Measurements from ENCODE around the gene OSBPL1A. TPM values are rescaled to one million over a fixed set of nuclear protein-coding genes. Genes with fewer than 3 reads are reported as not detected.
A peak's percentile ranks its signal among the peaks of the same experiment; 100 is the strongest.

OSBPL1A gene
- total RNA-seq, 1 experiment from 2014 or later, result 34.8 TPM

DNA sequence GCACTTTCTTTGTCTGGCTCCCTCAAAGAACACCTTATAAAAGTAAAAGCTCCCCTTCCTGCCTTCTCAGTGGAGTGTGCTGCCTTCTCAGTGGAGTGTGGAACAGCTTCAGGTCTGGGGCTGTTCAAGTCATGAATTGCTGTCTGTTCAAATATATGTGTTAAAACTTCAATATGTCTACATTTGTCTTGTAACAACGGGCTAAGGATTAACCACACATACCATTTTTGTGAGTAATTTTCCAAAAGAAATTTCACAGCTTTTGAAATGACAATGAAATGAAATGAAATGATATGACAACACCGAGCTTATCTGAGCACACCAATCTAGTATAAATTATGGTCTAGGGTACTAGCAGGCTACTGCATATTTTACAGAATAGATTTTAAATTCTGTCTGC, 215.8 kb downstream of the OSBPL1A start:
- no peak for DNase-seq
- H3K9me3 Mint-ChIP-seq (ENCODE audit: low read depth, unreplicated experiment), result no peaks in the 10 kb centered on the region
- H3K4me1 Mint-ChIP-seq (ENCODE audit: low read depth, unreplicated experiment), result peaks cover 14% of the 10 kb centered on the region
- intact Hi-C loops (cut with micrococcal nuclease; ENCODE audit: unreplicated experiment), result no loop called here
- H3K36me3 Mint-ChIP-seq (ENCODE audit: insufficient read depth, unreplicated experiment), result no peaks in the 10 kb centered on the region
- TF ChIP-seq, protein P1, sequence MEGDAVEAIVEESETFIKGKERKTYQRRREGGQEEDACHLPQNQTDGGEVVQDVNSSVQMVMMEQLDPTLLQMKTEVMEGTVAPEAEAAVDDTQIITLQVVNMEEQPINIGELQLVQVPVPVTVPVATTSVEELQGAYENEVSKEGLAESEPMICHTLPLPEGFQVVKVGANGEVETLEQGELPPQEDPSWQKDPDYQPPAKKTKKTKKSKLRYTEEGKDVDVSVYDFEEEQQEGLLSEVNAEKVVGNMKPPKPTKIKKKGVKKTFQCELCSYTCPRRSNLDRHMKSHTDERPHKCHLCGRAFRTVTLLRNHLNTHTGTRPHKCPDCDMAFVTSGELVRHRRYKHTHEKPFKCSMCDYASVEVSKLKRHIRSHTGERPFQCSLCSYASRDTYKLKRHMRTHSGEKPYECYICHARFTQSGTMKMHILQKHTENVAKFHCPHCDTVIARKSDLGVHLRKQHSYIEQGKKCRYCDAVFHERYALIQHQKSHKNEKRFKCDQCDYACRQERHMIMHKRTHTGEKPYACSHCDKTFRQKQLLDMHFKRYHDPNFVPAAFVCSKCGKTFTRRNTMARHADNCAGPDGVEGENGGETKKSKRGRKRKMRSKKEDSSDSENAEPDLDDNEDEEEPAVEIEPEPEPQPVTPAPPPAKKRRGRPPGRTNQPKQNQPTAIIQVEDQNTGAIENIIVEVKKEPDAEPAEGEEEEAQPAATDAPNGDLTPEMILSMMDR (IDR thresholded peaks at IDR 0.05; ENCODE audit: unreplicated experiment), result no peak
- CTCF ChIA-PET, result no interaction called here
- no peak overlapping the region for H3K4me3 Mint-ChIP-seq (ENCODE audit: low read depth, unreplicated experiment)
- BruUV-seq (replicated peaks), result no TSS peak
- no peak overlapping the region for H3K27ac Mint-ChIP-seq (ENCODE audit: unreplicated experiment)
- no peaks in the 10 kb centered on the region for H3K27me3 Mint-ChIP-seq (ENCODE audit: unreplicated experiment)

DNA sequence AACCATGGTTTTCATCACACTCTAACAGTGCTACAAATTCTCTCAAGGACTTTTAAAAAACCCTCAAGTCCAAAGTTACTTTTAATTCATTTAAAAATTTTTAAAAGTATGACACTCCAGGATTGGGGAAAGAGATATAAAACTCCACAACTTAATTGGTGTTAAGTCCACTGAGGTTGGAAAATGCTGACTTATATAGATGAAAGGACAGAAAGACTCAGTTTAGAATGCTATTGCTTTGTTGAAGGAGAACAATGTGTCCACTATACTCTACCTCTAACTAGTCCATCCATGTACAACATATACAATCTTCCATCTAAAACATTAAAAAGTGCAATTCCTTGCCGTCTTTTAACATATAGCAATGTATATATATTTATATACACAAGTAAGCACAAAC, 217.6 kb downstream of the OSBPL1A start:
- Mint-ChIP-seq H3K27me3 (ENCODE audit: unreplicated experiment) (no peaks in the 10 kb centered on the region), H3K9me3 (ENCODE audit: low read depth, unreplicated experiment) (no peaks in the 10 kb centered on the region), H3K27ac (ENCODE audit: unreplicated experiment) (no peak overlapping the region), H3K4me1 (ENCODE audit: low read depth, unreplicated experiment) (peaks cover 14% of the 10 kb centered on the region), H3K4me3 (ENCODE audit: low read depth, unreplicated experiment) (no peak overlapping the region), H3K36me3 (ENCODE audit: insufficient read depth, unreplicated experiment) (no peaks in the 10 kb centered on the region)
- TF ChIP-seq, protein P1 (IDR thresholded peaks at IDR 0.05; ENCODE audit: unreplicated experiment), result no peak
- intact Hi-C loops (cut with micrococcal nuclease; ENCODE audit: unreplicated experiment), result no loop called here
- CTCF ChIA-PET, result no interaction called here
- DNase-seq, result no peak
- no TSS peak for BruUV-seq (replicated peaks)

DNA sequence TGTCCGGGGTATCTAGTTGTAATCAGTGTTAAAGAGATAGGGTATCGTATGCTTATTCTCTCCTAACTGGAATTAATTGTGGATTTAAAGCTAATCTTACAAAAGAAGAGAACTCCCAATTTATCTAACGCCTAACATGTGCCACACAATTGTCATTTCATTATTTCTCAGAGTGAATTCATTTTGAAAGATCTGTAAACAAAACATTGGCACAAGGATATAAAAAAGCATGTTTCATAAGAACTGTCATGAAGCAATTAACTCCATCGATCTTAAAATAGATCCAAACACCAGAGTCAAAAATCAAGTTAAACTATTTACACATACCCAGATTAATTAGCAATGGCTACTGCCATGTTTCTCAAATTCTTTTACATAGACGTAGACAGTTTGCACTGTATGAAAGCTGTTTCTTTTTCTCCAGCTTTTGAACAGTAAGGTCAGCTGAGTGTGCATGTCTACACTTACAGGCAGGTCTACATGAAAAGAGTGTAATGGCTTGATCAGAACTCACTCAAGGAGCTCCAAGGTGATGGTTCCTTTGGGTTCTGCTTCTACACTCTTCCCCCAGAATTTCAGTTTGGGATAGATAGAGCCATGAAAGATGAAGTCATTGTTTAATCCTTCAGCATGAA, 220.0 kb downstream of the OSBPL1A start:
- no peaks in the 10 kb centered on the region for H3K9me3 Mint-ChIP-seq (ENCODE audit: low read depth, unreplicated experiment)
- no TSS peak for BruUV-seq (replicated peaks)
- intact Hi-C loops (cut with micrococcal nuclease; ENCODE audit: unreplicated experiment), result loop anchor here (5.0 to 10.0 kb wide), 2 partner anchors 40 to 137 kb away; no protein-coding TSS in a partner anchor
- H3K27me3 Mint-ChIP-seq (ENCODE audit: unreplicated experiment), result no peaks in the 10 kb centered on the region
- H3K4me1 Mint-ChIP-seq (ENCODE audit: low read depth, unreplicated experiment), result peaks cover 14% of the 10 kb centered on the region
- TF ChIP-seq, protein P1 (IDR thresholded peaks at IDR 0.05; ENCODE audit: unreplicated experiment), result no peak
- no peak overlapping the region for H3K4me3 Mint-ChIP-seq (ENCODE audit: low read depth, unreplicated experiment)
- no peak for DNase-seq
- no peak overlapping the region for H3K27ac Mint-ChIP-seq (ENCODE audit: unreplicated experiment)
- H3K36me3 Mint-ChIP-seq (ENCODE audit: insufficient read depth, unreplicated experiment), result no peaks in the 10 kb centered on the region
- CTCF ChIA-PET, result interaction anchor here (1.3 to 1.5 kb wide), 3 partner anchors 93 to 312 kb away, joined by 14 to 17 read pairs (median 16); no protein-coding TSS in a partner anchor

DNA sequence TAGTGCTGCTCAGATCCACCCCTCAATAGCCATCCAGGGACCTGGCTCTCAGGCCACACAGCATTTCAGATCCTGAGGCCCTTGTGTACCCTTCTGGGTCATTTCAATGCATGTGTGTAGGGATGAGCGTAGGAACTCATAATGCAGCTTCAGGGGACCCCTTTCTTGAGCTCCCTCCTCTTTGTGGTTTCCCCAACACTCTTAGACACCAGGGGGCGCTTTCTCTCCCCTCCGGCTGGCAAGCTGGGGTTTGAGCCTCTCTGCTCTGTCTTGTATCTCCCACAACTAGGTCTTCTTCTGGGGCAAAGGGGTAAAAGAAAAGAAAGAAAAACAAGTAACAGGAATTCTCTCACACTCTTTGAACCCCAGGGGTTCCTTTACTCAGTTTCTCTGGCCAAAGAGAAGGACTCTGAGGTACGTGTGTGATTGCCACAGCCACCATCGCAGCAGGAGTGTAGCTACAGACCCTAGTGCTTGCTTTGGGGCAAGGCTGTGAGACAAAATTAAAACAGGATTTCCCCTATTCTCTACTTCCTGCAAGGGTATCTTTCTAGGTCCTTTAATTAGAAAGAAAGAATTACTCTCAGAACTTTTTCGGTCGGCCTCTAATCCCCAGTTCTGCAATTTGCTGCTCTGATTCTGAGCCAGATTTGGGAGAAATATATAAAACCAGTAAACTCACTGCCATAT, 220.8 kb downstream of the OSBPL1A start:
- H3K27me3 Mint-ChIP-seq (ENCODE audit: unreplicated experiment), result no peaks in the 10 kb centered on the region
- intact Hi-C loops (cut with micrococcal nuclease; ENCODE audit: unreplicated experiment), result loop anchor here (1.0 to 10.0 kb wide), 3 partner anchors 40 to 138 kb away; no protein-coding TSS in a partner anchor
- peak; percentile 81 for DNase-seq
- H3K4me1 Mint-ChIP-seq (ENCODE audit: low read depth, unreplicated experiment), result peaks cover 6% of the 10 kb centered on the region
- H3K9me3 Mint-ChIP-seq (ENCODE audit: low read depth, unreplicated experiment), result no peaks in the 10 kb centered on the region
- no TSS peak for BruUV-seq (replicated peaks)
- H3K27ac Mint-ChIP-seq (ENCODE audit: unreplicated experiment), result no peak overlapping the region
- CTCF ChIA-PET, result interaction anchor here (0.6 to 1.5 kb wide), 15 partner anchors 11 to 312 kb away, joined by 3 to 17 read pairs (median 4); partner anchors contain the start of gene CABYR
- no peaks in the 10 kb centered on the region for H3K36me3 Mint-ChIP-seq (ENCODE audit: insufficient read depth, unreplicated experiment)
- TF ChIP-seq, protein P1 (IDR thresholded peaks at IDR 0.05; ENCODE audit: unreplicated experiment), result peak; percentile 90
- no peak overlapping the region for H3K4me3 Mint-ChIP-seq (ENCODE audit: low read depth, unreplicated experiment)

Measured in Calu3 (cell line).